SK-N-SH (cell line): ENCODE data around the gene PLIN5.

Experiments used
- CTCF ChIP-seq: fragments of 200-600 bp; sonication (generic); IDR thresholded peaks from 2 replicates; pipeline ENCODE4 v1.6.1; 2017; ENCODE audit warnings: antibody characterized with exemption, mild to moderate bottlenecking, moderate library complexity
- MAX ChIP-seq: IDR thresholded peaks from 2 replicates; pipeline ENCODE4 v1.4.0; 2012; ENCODE audit warnings: low read depth
- POLR2AphosphoS5 ChIP-seq: IDR thresholded peaks from 2 replicates; pipeline ENCODE4 v1.6.1; 2012; ENCODE audit warnings: low read depth, low read length

GRCh38 chr19:4531562-4532165 lies 3.4 kb downstream of the PLIN5 start:
- TF ChIP-seq CTCF (no peak), POLR2AphosphoS5 (no peak), MAX (peak; percentile 58; the same call in 1 of the 2 replicates)
